Right ventricle myocardium inferior (tissue), 1 donor: Measurements from ENCODE around the gene RNASE3. TPM values are rescaled to one million over a fixed set of nuclear protein-coding genes. Genes with fewer than 3 reads are reported as not detected.
"Not testable (repeated sequence)": the region's sequence is repeated elsewhere in the genome, so short reads cannot be mapped to it uniquely, and the experiment has no call there.

Experiments
- ATAC-seq: fragments of 200-7000 bp; cut with Tn5 transposase; one replicate; pipeline ENCODE4 v1.9.1; 2020; ENCODE audit warnings: mild to moderate bottlenecking, moderate library complexity
- DNase-seq: peaks from one replicate; pipeline ENCODE4 v3.0.0; 2021; ENCODE audit errors: missing footprints
- intact Hi-C: fragments of 100-400 bp; cut with DNase I; formaldehyde crosslinking; loops from one replicate; pipeline ENCODE4 v1.11.0; 2022
- total RNA-seq: library from RNA; stranded (reverse); fragmentation: NEBNext Ultra II Directional; extraction: Animal tissue kit (Norgen Biotek cat#: 25700); gene quantifications from one replicate; pipeline ENCODE4 v1.2.1, GENCODE V29; 2021
- donor health status: DM: no; HTN: yes; CAD: no; lungs with severe emphysema.

The RNASE3 gene
- total RNA-seq, 1 donor from 2014 or later: not detected

GRCh38 chr14:20904393-20905029, 13.3 kb downstream of the RNASE3 start:
- peak; percentile 68 for DNase-seq
- no peak for ATAC-seq
- intact Hi-C loops: no loop called here

DNA sequence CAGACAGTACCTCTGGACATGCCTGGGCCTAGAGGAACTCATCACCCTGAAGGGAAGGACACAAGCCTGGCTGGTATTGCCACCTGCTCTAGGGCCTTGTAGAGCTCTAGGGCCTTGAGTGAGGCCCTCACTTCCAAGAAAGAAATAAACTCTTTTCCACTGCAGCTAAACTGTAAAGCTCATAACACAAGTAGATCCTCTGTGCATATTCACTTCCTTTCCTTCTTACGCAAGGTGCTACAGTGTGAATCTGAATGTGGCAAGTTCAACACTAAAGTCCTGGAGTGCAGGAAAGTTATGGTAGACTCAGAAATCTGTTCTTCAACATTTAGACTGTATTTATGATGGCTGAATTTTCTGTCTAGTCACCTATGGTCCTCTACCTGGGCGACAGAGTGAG, 14.5 kb downstream of the RNASE3 start:
- DNase-seq (no peak), ATAC-seq (no peak)
- intact Hi-C loops: no loop called here

GRCh38 chr14:20907214-20907613, 16.0 kb downstream of the RNASE3 start:
- intact Hi-C loops: no loop called here
- ATAC-seq: no peak
- no peak for DNase-seq

- DNase-seq, ATAC-seq, intact Hi-C loops: not testable (repeated sequence)
Observed at GRCh38 chr14:20910822-20911221, 19.6 kb downstream of the RNASE3 start.

GRCh38 chr14:20919038-20919756, 28.0 kb downstream of the RNASE3 start:
- intact Hi-C loops: not testable (repeated sequence)
- ATAC-seq: peak; percentile 59
- DNase-seq: peak; percentile 72

DNA sequence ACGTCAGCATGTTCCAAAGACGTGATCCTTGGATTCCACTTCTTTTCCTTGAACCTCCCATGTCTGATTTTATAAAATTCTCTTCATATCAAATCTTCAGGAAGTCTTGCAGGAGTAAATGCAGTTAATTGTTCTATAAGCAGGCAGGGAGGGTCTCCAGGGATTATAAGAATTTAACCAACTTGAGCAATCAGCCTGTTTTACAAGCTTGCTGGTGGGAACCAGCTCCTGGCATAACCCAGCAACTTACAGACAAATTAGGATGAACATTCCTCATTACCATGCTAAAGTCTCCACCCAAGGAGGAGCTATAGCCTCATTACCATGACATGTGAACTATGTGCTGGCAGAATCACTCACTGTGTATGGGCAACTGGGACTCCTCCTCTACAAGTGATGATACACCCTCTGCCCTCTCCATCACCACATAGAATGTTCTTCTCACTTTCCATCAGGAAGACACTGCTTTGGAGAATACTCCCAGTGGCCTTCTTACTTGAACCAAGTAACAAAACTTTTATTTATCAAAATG, 32.6 kb downstream of the RNASE3 start:
- DNase-seq, ATAC-seq, intact Hi-C loops: not testable (repeated sequence)

DNA sequence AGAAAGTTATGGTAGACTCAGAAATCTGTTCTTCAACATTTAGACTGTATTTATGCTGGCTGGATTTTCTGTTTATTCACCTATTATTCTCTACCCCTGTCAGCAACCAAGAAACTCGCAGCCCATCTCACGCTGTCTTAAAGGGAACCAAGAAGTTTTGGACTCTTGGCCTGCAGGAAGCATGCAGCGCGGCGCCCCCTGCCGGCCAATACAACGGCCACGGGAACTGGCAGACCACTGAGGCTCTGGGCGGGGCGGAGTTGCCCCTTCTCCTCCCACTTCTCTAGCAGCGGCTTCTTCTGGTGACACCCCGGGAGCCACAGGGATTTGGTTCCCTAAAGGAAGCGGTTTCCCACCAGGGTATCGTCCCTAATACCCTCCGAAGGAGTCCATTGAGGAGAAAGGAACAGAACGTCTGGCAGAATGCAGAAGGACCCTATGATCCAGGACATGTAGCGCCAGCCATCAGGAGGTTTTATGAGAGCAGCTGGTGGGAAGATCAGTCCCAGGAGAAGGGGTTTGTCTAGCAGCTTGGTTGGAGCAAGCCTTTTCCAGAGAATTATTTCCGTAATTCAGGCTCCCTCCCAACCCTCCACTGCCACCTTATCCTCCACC, 43.1 kb downstream of the RNASE3 start:
- ATAC-seq (no peak), DNase-seq (no peak)
- intact Hi-C loops: no loop called here

- intact Hi-C loops: no loop called here
- ATAC-seq: no peak
Observed at GRCh38 chr14:20935303-20935984, 44.3 kb downstream of the RNASE3 start.

More at GRCh38 chr14:20935303-20935984, 44.3 kb downstream of the RNASE3 start:
- DNase-seq: no peak

Other genes with a start within 250 kb of the RNASE3 start
- gene OR6S1, start 249.7 kb upstream of the RNASE3 start, total RNA-seq: not detected
- gene RNASE4, start 206.8 kb upstream of the RNASE3 start, total RNA-seq: 11.9 TPM
- 4.5 TPM for gene ANG, start 202.6 kb upstream of the RNASE3 start, total RNA-seq
- not detected for gene EDDM3A, start 145.5 kb upstream of the RNASE3 start, total RNA-seq
- not detected for gene EDDM3B, start 123.0 kb upstream of the RNASE3 start, total RNA-seq
- gene RNASE6, start 110.1 kb upstream of the RNASE3 start, total RNA-seq: 8.3 TPM
- 373 TPM for gene RNASE1, start 88.5 kb upstream of the RNASE3 start, total RNA-seq
- gene RNASE2, start 64.1 kb downstream of the RNASE3 start, total RNA-seq: 2.6 TPM
- 44.5 TPM for gene METTL17, start 98.6 kb downstream of the RNASE3 start, total RNA-seq
- not detected for gene SLC39A2, start 107.9 kb downstream of the RNASE3 start, total RNA-seq
- gene NDRG2, start 133.7 kb downstream of the RNASE3 start, total RNA-seq: 321 TPM
- 1.1 TPM for gene TPPP2, start 138.8 kb downstream of the RNASE3 start, total RNA-seq
- not detected for gene RNASE13, start 143.4 kb downstream of the RNASE3 start, total RNA-seq
- gene RNASE7, start 151.0 kb downstream of the RNASE3 start, total RNA-seq: not detected
- not detected for gene RNASE8, start 166.4 kb downstream of the RNASE3 start, total RNA-seq
- 25.5 TPM for gene ARHGEF40, start 178.9 kb downstream of the RNASE3 start, total RNA-seq
- 49.4 TPM for gene ZNF219, start 207.3 kb downstream of the RNASE3 start, total RNA-seq
- gene TMEM253, start 209.7 kb downstream of the RNASE3 start, total RNA-seq: 0.41 TPM